ENCODE data around the gene OPA3.

The OPA3 gene

DNA sequence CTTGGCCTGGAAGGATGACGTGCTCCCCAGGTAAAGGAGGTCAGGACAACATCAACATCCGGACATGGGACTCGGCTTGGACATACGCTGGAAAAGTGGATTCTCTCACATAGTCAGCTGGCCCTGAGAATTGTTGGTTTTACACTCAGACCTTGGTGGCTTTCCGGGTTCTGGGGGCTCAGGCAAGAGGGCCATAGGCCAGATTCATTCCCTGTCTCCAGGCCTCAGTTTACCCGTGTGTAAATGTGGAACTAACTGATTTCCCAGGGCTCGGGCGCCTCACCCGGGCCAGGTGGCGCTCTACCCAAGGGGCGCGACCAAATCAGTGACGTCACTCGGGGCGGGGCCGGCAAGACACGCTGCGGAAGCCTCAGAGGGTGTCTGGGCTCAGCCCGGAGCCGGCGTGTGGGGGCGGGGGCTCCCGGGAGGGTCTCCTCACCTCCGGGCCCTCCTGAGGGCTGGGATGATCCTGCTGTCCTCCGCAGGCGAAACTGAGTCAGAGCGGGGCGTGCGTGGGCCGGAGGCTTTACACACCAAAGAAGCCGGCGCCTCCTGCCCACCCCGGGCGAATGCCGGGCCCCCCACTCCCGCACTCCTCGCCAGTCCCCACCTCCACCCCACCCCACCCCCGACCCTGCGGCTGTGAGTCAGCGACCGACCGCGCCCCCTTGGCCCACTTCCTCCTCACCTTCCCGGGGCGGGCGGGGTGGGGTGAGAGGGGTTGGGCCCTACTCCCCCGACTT lies 78.2 kb downstream of the OPA3 start:
- DNase-seq (ENCODE audit: insufficient read length, low spot score) (peak; percentile 91), FAIRE-seq (no peak)

DNA sequence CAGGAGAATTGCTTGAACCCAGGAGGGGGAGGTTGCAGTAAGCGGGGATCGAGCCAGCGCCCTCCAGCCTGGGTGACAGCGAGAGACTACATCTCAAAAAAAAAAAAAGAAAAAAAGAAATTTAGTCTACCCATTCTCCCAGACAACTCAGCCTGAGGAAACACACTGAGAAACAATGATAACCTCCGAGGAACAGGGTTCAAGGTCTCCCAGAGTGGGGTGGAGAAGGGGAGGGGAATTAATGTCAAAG lies 78.7 kb downstream of the OPA3 start:
- no peak for FAIRE-seq
- no peak for DNase-seq (ENCODE audit: insufficient read length, low spot score)

DNA sequence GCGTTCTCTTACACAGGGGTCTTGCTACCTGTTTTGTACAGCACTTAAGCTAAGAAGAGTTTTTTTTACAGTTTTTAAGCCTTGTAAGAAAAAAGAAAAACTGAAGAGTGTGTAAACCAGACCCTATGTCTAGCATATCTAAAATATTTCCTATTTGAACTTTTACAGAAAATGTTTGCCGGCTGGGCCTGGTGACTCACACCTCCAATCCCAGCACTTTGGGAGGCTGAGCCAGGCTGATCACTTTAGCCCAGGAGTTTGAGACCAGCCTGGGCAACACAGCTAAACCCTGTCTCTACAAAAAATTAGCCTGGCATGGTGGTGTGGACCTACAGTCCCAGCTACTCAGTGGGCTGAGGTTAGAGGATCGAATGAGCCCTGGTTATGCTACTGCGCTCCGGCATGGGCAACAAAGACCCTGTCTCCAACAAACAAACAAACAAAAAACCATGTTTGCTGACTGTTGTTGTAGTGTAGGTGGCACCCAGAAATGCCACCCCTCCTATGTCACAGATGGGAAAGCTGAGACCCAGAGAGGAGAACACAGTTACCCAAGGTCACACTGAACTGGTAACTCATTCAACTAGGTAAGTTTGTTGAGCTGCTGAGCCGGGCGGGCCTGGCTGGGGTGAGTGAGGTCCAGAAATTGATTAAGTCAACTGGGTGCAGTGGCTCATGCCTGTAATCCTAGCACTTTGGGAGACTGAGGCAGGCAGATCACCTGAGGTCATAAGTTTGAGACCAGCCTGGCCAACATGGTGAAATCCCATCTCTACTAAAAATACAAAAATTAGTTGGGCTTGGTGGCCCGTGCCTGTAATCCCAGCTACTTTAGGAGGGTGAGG lies 79.2 kb downstream of the OPA3 start:
- DNase-seq (ENCODE audit: insufficient read length, low spot score) (no peak), FAIRE-seq (no peak)

DNA sequence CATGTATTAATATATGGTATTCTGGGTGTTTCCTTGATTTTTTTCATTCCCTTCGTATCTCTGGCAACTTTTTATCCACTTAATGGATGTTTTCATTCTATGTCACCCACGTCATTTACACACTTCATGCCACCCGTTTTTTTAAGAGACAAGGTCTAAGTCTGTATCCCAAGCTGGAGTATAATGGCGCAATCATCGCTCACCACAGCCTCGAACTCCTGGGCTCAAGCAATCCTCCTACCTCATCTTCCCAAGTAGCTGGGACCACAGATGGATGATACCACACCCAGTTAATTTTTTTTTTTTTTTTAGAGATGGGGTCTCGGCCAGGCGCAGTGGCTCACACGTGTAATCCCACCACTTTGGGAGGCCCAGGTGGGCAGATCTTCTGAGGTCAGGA lies 80.7 kb downstream of the OPA3 start:
- DNase-seq (ENCODE audit: insufficient read length, low spot score) (no peak), FAIRE-seq (no peak)

- FAIRE-seq, result no peak
Measured at GRCh38 chr19:45502111-45502510, 82.5 kb downstream of the OPA3 start.

GRCh38 chr19:45501730-45502014 lies 82.9 kb downstream of the OPA3 start:
- FAIRE-seq (no peak), DNase-seq (ENCODE audit: insufficient read length, low spot score) (no peak)

More at GRCh38 chr19:45502111-45502510, 82.5 kb downstream of the OPA3 start:
- no peak for DNase-seq (ENCODE audit: insufficient read length, low spot score)

- FAIRE-seq (no peak), DNase-seq (ENCODE audit: insufficient read length, low spot score) (no peak)
Measured at GRCh38 chr19:45500918-45501729, 83.5 kb downstream of the OPA3 start.

DNA sequence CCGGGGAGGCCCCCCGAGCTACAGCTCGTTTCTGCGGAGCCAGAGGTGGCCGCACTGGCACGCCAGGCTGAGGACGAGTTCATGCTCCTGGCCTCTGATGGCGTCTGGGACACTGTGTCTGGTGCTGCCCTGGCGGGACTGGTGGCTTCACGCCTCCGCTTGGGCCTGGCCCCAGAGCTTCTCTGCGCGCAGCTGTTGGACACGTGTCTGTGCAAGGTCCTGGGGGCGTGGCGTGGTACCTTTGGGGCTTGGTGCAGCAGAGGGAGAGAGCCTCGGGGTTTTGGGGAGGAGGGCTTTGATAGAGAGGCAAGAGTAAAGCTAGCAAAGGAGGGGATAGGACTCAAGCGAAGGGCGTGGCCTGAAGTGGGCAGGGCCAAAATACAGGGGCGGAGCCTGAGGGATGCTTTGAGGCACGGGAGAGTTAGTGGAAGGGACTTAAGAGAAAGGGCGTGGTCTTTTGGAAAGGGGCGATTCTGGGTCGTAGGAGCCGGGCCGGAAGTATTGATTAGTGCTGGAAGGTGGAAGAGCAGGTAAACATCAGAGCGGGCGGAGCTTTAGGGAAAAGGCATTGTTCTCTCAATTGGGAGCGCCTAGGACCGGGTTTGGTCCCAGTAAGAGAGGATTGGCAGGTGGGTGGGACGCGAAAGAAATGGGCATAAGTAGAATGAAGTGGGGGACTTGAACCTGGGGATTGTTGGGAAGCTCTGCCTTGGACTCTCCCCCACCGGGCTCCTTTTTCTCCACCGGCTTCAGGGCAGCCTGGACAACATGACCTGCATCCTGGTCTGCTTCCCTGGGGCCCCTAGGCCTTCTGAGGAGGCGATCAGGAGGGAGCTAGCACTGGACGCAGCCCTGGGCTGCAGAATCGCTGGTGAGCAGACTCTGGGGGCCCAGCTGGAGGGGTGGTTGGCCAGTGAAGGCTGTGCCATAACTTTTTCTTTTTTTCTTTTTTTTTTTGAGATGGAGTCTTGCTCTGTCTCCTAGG lies 85.1 kb downstream of the OPA3 start:
- no peak for DNase-seq (ENCODE audit: insufficient read length, low spot score)

DNA sequence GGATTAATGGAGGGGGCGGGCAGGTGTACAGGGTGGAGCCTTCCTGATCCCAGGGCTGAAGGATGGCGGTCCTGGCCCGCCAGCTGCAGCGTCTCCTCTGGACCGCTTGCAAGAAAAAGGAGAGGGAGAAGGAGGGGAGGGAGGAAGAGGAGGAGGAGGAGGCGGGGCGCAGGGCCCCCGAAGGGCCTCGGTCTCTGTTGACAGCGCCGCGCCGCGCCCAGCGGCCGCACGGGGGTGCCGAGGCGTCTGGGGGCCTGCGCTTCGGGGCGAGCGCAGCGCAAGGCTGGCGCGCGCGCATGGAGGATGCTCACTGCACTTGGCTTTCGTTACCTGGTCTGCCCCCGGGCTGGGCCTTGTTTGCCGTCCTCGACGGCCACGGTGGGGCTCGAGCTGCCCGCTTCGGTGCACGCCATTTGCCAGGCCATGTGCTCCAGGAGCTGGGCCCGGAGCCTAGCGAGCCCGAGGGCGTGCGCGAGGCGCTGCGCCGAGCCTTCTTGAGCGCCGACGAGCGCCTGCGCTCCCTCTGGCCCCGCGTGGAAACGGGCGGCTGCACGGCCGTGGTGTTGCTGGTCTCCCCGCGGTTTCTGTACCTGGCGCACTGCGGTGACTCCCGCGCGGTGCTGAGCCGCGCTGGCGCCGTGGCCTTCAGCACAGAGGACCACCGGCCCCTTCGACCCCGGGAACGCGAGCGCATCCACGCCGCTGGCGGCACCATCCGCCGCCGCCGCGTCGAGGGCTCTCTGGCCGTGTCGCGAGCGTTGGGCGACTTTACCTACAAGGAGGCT lies 86.0 kb downstream of the OPA3 start, which contains the start of gene PPM1N:
Gene PPM1N (plus strand): TSS at position 33 of the 785 bp plus-strand sequence. CDS start 30 bp downstream, at position 63.
- DNase-seq (ENCODE audit: insufficient read length, low spot score) (no peak), FAIRE-seq (no peak)

More for the DNA sequence above, 85.1 kb downstream of the OPA3 start:
- no peak for FAIRE-seq

DNA sequence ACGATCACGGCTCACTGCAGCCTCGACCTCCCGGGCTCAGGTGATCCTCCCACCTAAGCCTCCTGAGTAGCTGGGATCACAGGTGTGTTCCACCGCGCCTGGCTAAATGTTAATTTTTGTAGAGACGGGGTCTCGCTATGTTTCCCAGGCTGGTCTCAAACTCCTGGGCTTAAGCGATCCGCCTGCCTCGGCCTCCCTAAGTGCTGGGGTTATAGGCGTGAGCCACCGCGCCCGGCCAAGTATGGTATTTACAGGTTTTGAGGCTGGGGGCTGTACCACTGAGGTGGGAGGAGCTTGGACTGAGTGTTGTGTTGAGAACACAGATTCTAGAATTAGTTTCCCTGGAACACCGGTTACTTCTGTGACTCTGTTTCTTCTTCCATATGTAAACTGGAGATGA lies 86.8 kb downstream of the OPA3 start:
- DNase-seq (ENCODE audit: insufficient read length, low spot score), result no peak
- no peak for FAIRE-seq

GRCh38 chr19:45496349-45496953 lies 88.2 kb downstream of the OPA3 start:
- DNase-seq (ENCODE audit: insufficient read length, low spot score), result no peak
- FAIRE-seq, result no peak

GRCh38 chr19:45495178-45495577 lies 89.4 kb downstream of the OPA3 start:
- DNase-seq (ENCODE audit: insufficient read length, low spot score) (no peak), FAIRE-seq (no peak)

DNA sequence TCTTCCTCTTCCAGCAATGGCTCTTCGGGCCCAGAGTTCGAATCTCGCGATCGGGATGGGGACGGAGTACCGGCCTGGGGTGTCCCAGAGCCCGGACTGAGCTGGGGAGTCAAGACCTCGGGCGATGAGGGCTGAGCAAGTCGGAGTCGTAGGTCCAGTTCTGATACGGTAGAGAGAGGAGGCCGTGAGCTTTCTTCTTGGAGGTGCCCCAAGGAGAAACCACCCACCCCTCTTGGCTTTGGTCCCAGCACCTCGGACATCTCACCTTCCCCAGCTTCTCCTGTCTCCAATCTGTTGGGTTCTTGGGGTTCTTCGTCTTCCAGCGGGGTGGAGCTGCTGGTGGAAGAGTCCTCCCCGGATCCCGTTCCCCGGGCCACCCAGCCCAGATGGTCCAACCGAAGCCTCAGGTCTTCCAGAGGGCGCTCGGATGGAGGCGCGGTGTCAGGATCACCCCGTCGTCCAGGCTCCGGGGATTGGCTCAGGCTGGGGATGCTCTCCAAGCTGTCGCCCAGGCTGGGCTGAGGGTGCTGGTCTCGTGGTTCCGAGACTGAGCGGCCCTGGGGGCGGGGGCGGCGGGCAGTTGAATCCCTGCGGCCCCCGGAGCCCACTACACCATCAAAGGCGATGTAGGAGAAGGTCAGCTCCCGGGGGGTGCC lies 90.2 kb downstream of the OPA3 start:
- FAIRE-seq, result no peak
- DNase-seq (ENCODE audit: insufficient read length, low spot score), result no peak

- FAIRE-seq (no peak), DNase-seq (ENCODE audit: insufficient read length, low spot score) (no peak)
Measured at GRCh38 chr19:45492627-45493470, 91.8 kb downstream of the OPA3 start.

DNA sequence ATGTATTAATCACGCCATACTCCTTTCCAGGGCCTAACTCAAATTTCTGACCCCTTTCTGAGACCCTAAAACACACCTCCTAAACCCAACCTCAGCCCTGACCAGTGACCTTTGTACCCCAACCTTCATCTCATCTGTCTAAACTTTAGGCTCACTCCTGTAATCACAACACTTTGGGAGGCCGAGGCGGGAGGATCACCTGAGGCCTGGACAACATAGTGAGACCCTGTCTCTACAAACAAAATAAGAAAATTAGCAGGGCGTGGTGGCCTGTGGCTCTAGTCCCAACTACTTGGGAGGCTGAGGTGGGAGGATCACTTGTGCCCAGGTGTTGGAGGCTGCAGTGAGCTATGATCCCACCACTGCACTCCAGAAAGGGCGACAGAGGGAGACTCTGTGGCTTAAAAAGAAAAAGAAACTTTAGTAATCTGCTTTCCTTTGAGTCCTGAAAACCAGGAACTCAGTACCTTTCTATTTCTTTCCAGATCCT lies 92.4 kb downstream of the OPA3 start:
- FAIRE-seq (no peak), DNase-seq (ENCODE audit: insufficient read length, low spot score) (no peak)

DNA sequence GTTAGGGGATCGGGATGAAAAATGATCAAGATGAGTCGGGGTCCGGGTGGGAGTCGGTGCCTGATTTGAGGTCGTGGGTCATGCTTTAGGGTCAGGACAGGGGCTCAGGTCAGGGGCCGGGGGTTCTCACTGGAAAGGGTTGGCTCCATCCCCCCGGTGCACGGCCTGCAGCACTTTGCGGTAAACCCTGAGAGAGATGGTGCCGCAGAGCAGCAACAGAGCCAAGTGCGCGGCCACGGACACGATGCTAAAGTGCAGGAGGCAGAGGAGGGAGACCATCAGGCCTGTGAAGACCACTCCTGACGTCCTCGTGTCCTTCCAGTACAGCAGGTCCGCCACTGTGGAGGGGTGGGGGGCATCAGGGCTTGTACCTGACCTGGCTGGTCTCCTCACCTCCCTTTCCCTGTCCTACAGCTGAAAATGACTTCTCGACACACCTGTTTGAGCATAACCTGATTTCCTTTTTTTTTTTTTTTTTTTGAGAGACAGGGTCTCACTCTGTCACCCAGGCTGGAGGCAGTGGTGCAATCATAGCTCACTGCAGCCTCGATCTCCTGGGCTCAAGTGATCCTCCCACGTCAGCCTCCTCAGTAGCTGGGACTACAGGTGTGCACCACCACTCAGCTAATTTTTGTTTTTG lies 95.3 kb downstream of the OPA3 start:
- DNase-seq (ENCODE audit: insufficient read length, low spot score) (no peak), FAIRE-seq (no peak)

DNA sequence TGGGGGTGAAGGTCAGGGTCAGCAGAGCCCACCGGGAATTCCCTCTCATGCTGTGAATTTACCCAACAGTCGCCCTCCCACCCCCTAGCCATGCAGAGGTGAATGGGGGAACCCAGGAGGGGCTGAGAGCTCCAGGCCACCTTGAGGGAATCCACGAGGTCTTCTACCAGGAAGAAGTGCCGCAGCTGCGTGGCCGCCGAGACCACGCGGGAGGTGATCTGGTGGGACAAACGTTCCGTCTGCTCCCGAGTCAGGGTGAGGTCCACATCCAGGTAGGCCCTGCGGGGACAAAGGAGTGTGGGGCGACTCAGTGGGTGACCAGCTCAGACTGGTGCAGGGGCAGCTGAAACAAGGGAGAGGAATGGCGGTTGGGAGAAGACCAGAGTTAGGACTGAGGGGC lies 95.9 kb downstream of the OPA3 start:
- DNase-seq (ENCODE audit: insufficient read length, low spot score) (no peak), FAIRE-seq (no peak)

All from HTR-8/SVneo (cell line).